Gastrocnemius medialis (tissue), 4 donors: Measurements from ENCODE around the gene CFAP65.

Experiments
- POLR2A ChIP-seq, 2 donors: fragments of 450-650 bp; IDR thresholded peaks; one replicate each; pipeline ENCODE4 v1.6.1; 2017; ENCODE audit warnings: antibody characterized with exemption in 2 of 2, mild to moderate bottlenecking in 2 of 2, moderate library complexity in 2 of 2
- TF ChIP-seq, protein P1 (sequence below), 5 experiments: fragments of 450-650 bp in 3 of 5; fragments of 200-600 bp in 2 of 5; sonication (generic) in 2 of 5; IDR thresholded peaks in 4 of 5; conservative IDR thresholded peaks in 1 of 5; 1 replicate in 4 of 5; 2 replicates in 1 of 5; pipeline ENCODE4 v1.5.1; 2016 to 2019; ENCODE audit warnings: antibody characterized with exemption in 5 of 5, mild to moderate bottlenecking in 3 of 5, moderate library complexity in 3 of 5

DNA sequence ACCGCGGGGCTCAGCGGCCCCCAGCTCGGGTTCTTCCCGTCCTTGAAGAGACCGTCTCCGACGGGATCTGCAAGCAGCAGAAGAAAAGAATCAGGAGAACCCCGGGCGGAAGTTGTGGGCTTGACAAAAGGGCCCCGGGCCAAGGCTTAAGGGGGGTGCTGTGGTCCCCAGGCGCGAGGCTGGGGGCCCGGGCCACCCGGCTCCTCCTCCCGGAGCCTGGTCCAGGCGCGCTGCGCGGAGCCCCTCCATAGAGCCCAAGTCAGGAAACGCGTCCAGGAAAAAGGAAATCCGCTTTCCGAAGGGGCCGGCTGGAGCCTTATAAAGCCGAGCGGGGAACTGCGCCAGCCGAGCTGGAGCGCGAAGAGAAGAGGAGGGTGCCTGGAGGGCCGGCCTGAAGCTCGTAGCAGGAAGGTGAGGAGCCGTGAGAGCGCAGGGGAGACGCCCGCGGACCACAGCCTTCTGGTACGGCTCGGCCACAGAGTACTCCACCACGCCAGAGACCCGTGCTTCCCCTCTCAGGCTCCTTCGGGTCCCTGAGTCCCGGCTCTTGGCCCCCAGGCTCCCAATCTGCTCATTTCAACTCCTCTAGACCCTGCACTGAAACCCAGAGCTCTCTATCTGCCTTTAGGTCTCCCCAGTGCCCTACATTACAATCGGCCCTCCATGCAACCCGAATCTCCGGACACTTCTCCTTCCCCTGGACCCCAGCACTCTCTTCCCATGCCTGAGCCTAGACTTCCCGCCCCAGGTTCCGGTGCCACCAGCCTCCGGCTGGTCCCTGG, 56.9 kb downstream of the CFAP65 start:
- TF ChIP-seq, protein P1, sequence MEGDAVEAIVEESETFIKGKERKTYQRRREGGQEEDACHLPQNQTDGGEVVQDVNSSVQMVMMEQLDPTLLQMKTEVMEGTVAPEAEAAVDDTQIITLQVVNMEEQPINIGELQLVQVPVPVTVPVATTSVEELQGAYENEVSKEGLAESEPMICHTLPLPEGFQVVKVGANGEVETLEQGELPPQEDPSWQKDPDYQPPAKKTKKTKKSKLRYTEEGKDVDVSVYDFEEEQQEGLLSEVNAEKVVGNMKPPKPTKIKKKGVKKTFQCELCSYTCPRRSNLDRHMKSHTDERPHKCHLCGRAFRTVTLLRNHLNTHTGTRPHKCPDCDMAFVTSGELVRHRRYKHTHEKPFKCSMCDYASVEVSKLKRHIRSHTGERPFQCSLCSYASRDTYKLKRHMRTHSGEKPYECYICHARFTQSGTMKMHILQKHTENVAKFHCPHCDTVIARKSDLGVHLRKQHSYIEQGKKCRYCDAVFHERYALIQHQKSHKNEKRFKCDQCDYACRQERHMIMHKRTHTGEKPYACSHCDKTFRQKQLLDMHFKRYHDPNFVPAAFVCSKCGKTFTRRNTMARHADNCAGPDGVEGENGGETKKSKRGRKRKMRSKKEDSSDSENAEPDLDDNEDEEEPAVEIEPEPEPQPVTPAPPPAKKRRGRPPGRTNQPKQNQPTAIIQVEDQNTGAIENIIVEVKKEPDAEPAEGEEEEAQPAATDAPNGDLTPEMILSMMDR (IDR thresholded peaks at IDR 0.05 in 4 of 5, conservative IDR thresholded peaks at IDR 0.05 in 1 of 5), result no peak
- no peak for TF ChIP-seq POLR2A (IDR thresholded peaks at IDR 0.05)
